HG02588 (cell line): ENCODE results near the gene KRT77.
"Not testable (repeated sequence)": the region's sequence is repeated elsewhere in the genome, so short reads cannot be mapped to it uniquely, and the experiment has no call there.

Experiments
- ATAC-seq: cut with Tn5 transposase; IDR thresholded peaks from one replicate; pipeline ENCODE4 v1.9.1; 2021; ENCODE audit warnings: mild to moderate bottlenecking, moderate library complexity; ENCODE audit not compliant: unreplicated experiment

Gene KRT77

DNA sequence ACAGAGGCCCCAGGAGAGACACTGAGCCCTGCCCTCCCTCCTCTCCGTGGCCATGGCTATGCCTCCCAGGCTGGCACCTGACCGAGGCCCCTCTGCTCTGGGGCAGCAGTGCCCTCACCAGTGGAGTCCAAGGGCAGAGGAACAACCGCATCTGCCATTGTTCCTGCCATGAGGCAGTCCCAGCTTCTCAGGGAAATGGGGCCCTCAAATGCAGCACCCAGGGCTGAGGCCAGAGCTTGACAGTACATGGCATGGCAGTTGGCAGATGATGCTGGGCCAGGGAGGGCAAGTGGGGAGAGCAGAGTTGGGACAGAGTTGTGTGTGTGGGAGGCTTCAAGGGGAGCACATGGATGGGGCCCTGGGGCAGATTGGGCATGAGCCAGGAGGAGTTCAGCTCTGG, 21.1 kb upstream of the KRT77 start:
- no peak for ATAC-seq

DNA sequence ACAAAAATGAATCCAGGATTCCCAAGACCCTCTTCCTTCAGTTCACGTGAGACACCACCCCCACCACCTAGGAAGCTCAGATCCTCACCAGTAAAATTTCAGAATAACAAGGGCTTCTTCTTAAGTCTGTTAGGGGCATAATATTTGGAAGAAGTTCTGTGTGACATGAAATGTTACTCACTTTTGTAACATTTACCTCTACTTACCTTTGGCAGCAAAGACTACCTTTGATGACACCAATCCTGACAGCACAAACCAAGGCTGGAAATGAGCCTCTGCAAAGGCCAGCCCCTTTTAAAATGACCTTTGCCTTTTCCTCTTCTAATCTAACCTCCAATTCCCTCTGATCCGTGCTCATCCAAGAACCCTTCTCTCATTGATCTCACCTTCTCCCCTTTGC, 19.4 kb upstream of the KRT77 start:
- no peak for ATAC-seq

DNA sequence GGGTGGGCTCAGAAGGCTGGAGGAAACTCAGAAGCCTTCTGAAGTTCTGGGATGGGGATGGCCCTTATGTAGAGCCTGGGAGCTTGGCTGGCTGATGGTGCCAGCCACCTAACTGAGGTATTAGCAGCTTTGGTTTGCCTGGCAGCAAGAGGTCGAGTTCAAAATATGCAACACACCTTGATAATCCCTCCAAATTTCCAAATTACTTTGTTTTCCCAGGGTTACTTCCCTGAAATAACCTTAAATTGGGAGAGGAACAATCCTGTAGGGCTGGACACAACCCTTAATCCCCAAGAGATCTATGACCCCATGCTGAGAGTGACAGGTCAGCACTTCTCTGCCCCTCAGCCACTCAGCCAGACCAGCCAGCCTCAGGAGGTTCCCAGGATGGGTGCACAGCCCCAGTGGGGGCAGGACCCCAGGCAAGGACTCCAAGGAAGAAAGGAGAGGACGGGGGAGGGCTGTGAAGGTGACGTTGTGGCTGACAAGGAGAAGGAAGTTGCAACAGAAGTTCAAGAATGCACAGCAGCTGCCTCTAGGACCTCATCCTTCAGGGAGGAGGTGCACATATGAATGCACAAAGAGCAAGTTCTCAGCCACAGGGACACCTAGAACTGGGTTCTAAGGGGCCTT, 18.6 kb upstream of the KRT77 start:
- ATAC-seq: no peak

DNA sequence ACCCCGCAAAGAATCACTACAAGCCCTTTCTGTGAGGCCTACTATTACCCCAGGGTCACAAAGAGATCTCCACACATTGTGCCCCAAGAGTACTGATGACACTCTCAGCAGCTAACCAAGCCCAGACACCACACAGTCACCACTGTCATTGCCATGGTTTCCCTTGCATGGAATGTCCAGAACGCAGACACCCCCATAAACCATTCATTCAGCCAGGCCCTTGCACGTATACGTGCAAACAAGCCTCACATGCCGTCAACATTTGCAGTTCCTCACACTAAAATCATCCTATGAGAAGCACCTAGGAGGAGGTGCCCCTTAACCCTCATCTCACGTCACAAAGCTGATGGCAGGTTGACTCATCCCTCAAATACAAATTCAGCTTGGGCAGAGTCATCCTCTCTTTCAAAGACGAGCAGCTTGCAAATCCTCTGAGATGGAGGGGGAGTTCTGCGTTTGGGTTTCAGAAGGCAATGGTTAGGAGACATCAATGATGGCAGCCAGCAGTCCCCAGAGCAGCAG, 17.1 kb upstream of the KRT77 start:
- ATAC-seq: no peak

DNA sequence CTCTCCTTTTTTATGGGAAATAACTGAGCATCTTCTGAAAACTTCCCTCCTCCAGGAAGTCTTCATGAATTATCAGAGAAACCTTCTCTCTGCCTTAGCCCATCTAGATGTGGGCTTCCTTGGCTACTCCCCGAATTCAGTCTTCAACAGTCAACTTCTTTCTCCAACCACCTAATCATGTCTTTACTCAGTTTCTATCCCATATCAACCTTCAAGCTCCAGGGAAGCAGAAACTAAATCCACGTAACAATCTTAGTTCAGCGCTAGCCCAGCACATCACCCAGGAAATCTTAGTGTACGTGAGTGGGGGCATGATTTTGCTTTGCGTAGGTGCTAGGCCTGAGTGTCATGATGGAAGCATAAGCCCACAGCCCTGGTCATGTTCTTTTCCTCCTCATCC, 12.7 kb upstream of the KRT77 start:
- no peak for ATAC-seq

DNA sequence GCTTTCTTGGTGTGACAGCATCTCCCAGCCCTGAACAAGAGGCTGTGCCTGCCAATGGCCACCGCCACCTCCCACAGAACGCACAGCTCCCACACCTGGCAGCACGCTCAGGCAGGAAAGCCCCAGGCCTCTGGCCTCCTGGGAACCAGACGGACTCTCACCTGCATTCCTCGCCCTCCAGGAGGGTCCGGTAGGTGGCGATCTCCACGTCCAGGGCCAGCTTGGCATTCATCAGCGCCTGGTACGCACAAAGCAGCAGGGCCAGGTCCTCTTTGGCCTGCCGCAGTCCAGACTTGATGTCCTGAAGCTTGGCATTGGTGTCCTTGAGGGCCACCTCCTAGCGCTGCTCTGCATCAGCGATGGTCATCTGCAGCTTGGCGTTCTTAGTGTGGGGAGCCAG, 12.1 kb upstream of the KRT77 start:
- ATAC-seq: no peak

DNA sequence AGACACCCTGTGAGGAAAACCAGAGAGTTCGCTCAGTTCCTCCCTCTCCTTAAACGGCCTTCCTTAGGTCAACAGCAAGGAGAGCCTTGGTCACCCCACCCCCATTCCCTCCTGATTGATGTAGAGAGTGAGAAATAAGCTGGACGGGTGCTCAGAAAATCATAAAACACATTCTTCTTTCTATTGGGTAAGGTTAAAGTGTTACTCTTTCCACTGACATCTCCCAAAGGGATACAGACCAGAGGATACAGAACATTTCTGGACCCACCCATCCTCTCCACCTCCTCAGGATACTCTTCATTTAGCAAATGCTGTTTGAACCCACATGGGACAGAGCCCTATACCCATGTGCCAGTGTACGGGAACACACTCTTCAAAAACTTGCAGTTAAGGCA, 11.6 kb upstream of the KRT77 start:
- ATAC-seq: no peak

DNA sequence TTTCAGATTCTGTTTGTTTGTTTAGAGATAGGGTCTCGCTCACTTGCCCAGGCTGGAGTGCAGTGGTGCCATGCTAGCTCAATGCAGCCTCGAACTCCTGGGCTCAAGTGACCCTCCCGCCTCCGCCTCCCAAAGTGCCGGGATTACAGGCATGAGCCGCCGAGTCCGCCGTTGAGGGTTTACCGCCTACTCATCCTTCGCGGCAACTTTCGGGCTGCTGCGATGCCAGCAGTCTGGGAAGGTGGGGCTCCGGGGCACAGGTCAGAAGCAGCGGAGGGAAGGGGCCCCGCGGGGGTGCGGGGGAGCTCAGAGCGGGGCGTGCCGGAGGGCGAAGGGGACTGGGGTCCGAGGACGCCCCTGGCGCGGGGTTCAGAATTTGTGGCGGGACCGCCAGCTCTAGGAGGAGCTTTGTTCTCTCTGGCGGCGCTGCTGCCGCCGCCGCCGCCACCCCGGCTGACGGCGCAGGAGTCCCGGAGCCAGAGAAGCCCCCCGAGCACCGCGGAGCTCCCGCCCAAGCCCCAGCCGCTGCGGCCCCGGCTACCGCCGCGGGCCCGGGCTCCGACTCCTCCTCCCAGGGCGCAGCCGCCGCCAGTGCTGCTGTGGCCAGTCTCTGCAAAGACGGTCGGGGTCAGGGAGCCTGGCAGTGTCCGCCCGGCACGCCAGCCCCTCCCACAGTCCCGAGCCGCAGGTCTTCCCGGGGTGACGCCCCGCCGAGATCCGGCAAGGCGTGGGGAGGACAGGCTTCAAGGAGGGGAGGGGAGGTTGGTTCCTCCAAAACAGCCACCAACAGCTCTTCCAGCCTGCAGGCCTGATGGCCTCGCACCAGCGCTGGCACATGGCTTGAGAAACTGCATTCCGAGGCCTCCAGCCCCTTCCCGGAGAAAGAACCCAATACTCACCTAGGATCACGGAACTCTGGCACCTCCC, 10.9 kb upstream of the KRT77 start:
- ATAC-seq: no peak

DNA sequence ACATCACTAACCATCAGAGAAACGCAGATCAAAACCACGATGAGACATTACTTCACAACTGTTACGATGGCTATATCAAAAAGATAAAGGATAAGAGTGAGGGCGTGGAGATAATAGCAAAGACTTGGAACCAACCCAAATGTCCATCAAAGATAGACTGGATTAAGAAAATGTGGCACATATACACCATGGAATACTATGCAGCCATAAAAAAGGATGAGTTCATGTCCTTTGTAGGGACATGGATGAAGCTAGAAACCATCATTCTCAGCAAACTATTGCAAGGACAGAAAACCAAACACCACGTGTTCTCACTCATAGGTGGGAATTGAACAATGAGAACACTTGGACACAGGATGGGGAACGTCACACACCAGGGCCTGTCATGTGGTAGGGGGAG, 8.8 kb upstream of the KRT77 start:
- not testable (repeated sequence) for ATAC-seq

DNA sequence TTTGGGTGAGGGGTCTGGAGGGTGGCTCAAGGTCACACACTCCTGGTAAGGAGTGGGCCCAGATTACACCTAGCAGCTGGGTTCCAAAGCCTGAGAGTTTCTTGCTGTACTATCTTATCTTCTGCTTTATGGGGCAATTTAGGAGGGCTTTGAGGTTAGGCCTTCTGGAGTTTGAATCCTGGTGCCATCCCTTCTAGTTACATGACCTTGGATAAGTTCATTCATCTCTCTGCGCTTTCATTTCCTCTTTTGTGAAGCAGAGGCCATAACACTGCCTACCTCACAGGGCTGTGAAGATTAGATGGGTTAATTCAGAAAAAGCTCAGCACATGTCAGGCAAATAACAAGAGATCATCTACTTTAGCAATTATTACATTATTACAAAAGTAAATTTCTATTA, 7.4 kb upstream of the KRT77 start:
- ATAC-seq: no peak

DNA sequence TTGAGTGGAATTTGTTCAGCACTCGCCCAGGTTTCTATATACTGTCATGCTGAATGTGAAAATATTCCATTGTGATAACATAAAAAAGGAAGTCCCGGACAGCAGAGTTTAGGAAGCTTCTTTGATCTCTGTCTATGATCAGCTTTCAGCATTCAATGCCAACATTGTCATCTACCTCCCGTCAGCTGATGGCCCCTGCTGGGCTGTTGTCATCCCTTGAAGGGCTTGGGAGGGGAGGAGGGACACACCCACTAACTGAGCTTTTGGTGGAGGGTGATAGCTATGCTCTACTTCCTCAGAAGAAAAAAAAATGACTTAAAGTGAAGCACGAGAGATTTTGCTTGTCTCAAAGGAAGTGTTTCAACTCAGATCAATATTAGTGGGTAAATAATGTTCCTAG, 4.7 kb upstream of the KRT77 start:
- no peak for ATAC-seq

DNA sequence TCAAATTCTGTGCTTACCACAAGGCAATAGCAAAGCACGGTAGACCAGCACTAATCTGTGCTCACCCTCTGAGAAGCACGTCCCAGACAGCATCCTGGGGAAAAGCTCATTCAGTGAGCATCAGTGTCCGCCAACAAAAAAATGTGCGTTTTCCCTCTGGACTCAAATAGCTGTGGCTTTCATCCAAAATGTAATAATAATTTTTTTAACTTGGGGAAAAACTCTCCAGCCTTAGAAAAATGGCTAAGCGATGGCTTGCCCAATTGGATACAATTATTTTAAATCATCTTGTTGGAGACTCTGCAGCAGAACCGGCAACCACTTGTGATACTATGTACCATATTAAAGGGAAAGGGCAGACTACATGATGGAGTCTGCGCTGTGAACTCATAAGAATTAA, 1.1 kb upstream of the KRT77 start:
- ATAC-seq: no peak

DNA sequence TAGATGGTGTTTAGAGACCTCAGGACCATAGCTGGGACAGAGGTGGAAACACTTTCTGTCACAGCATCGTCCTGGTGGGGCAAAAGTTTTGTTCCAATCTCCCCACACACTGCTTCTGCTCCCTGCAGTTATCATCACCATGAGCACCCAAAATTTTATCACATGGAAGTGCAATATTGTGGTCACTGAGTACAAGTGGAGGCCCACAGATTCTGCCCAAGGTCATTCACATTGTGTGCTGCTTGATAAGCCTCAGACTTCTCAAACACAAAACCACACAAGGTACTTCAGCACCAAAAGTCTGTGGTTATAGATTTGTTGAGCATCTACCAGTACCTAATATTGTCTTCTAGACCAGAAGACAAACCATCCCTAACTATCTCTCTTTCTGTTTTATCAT, 554 bp upstream of the KRT77 start:
- no peak for ATAC-seq

DNA sequence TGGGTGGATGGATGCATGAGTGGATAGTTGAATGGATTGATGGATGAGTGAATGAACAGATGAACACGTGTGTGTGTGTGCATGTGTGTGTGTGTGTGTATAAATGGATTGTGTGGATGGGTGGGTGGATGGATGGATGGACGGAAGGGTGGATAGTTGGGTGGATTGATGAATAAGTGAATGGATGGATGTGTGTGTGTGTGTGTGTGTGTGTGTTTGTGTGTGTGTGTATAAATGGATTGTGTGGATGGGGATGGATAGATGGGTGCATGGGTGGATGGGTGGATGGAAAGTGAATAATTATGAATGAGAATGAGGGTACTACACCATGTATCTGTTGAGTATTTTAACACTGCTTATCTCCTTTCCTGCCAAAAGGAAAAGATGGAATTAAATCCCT, 986 bp downstream of the KRT77 start:
- ATAC-seq: no peak

DNA sequence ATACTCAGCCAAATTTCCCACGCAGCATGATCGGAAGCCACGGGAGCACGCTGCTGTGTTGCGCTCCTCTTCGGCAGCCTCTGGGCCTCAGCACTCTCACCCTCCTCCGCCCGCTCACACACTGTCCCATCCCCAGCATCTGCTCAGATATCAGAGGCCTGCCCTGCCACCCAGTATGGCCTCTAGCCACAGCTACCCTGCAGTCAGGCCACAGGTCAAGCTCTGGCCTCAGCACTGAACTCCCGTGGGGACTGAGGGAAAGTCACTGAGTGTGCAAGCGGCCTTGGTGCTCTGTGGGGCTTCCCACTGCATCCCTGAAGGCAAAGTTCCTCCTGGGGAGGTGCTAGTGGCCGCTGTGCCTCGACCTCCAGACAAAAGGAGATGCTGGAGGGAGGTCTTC, 2.0 kb downstream of the KRT77 start:
- no peak for ATAC-seq

DNA sequence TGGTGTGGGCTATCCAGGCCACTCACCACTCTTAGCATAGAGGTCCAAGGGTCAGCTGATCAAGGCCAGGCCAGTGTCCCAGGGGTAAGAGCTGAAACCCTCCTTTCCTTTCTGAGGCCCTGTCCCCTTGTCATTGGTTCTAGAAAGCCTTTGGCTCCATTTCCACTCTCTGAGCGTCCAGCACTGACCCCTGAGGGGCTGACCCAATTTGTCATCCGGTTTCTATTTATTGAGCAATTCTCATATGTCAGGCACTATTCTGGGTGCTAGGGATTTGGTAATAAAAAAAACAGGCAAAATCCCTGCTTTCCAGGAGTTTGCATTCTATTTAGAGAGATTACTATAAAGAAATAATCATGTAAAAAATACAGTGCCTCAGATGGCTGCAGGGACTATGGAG, 3.4 kb downstream of the KRT77 start:
- no peak for ATAC-seq

DNA sequence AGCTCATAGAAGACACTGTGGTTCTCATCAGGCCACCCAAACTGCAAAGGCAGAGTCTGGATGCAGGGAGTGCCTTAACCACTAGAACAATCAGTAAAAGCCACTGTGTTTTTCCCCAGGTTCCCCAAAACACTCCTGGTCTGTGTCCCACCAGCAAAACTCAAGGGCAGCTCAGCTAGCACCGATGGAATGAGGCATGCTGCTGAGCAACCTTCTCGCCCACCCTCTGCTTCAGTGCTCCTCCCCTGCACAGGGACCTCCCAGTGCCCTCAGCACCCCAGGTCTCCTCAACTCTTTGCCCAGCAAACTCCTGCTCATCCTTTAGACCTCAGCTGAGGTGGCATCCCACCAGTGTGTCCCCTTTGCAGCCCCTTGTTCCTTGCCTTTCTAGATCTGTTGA, 4.0 kb downstream of the KRT77 start:
- ATAC-seq: no peak

DNA sequence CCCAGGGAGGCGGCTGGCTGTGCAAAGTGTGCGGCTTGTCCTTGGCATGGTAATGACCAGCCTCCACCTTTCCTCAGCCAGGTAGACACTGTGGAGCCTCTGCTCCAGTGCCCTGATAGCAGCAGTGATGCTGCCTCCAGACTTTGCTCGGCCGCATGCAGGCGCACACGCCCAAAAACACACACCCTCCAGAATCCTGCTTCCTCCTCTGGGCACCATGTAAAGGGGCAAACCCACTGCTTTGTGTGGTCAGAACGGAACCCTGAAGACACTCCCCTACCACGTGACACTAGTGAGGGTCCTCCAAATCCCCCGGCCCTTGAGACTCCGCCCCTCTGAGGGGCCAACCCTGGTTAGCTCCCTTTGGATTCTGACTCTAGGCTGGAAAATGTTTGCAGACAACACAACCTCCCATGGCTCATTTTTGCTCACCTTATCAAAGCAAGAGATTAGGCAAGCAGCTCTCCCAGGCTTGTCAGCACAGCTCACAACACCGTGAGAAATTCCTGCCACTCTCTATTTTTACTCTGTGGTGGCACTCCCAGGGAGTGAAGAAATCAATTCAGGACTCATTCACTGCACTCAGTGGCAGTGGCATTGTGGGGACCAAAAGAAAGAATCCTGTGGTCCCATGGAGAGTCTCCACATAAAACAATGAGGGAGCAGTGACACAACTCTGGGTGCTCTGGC, 4.5 kb downstream of the KRT77 start:
- ATAC-seq: no peak

DNA sequence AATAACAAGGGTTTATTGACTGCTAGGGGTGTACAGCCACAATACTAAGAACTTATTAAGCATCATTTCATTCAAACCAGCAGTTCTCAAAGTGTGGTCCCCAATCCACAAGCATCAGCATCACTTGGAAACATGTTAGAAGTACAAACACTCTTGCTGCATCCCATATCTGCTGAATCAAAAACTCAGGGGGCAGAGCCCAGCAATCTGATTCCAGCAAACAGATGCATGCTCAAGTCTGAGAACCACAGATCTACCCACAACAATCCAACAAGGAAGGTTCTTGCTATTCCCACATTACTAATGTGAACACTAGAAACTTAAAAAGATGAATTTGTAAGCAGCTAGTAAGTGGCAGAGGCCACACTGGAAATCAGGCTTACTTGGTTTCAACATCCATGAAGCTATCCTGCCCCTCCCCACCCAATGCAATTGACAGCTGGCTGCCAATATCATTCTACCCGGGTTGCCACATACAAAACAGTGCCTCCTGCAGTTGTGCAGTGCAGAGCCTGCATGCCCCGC, 6.2 kb downstream of the KRT77 start:
- ATAC-seq: no peak

DNA sequence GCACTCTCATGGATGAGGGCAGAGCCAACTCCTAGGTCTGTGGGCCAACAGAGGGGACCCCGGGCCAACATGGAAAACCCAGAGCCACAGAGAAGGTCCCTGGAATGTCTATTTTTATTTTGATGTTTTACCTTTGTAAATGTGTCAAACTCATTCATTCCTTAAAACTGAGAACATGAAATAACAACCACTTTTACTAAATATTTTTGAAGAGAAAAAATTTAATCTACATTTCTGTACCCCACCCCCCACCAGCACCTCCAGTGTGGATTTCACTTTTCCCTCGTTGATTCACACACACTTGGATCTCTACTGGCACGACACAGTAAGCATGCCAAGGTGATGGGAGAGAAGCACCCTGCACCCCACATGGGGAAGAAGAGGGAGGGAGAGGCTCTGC, 6.7 kb downstream of the KRT77 start:
- ATAC-seq: no peak

DNA sequence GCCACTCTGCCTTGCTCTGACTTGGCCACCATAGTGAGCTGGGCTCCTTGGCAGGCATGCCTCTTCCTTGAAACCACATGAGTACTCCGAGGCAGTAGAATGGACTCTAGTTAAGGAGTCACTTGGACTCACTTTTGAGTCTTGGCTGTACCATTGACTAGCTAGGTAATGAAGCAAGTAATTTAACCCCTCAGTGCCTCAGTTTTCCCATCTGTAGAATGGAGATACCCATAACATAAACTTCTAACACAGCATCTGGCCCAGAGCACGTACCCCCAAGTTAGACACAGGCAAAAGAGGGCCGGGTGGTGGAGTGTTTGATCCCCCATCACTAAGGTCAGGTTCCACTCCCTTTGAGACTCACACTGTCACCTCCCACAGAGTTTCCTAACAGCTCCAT, 8.3 kb downstream of the KRT77 start:
- no peak for ATAC-seq

DNA sequence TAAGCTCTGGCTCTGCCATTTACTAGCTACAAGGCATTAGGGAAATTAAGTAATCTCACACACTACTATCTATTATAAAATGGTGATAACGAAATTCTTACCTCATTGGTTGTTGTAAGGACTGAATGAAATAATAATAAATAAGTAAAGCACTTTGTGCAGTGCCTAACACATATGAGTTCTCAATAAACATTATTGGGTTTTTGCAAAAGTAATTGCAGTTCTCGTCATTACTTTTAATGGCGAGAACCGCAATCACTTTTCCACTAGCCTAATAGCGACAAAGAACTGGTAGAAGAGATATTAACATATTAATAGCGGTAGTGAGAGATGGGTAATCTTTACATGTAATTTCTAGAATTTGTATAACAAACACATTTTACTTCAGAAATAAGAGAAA, 9.2 kb downstream of the KRT77 start:
- ATAC-seq: no peak
